ENCODE data around the gene MAGEA8. TPM values are rescaled to one million over a fixed set of nuclear protein-coding genes. Genes with fewer than 3 reads are reported as not detected.

The MAGEA8 gene, protein sequence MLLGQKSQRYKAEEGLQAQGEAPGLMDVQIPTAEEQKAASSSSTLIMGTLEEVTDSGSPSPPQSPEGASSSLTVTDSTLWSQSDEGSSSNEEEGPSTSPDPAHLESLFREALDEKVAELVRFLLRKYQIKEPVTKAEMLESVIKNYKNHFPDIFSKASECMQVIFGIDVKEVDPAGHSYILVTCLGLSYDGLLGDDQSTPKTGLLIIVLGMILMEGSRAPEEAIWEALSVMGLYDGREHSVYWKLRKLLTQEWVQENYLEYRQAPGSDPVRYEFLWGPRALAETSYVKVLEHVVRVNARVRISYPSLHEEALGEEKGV
- total RNA-seq, result not detected in 2 replicates

DNA sequence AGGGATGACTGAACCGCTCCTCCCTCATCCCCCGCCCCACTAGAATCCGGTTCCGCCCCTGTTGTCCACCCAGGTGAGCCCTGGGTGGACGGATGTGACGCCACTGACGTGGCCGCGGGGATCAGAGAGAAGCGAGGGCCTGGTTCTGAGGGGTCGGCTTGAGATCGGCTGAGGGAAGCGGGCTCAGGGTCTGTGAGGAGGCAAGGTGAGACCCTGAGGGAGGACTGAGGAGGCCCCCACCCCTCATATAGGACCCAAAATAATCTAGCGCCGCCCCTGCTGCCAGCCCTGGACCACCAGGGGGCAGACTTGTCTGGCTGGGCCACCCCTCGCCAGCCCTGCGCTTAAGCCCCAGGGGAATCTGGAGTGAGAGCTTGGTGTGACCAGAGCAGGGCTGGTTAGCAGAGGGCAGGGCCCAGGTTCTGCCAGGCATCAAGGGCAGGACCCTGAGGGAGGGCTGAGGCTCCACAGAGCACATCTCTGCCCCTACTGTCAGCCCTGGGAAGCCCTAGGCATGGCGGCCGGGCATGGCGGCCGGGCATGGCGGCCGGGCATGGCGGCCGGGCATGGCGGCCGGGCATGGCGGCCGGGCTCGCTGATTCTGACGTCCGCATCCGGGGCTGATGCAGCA lies at the start of gene MAGEA8:
Gene MAGEA8 (plus strand): TSS at position 103 of the 631 bp plus-strand sequence. CDS start 3,090 bp downstream, outside the sequence.

DNA sequence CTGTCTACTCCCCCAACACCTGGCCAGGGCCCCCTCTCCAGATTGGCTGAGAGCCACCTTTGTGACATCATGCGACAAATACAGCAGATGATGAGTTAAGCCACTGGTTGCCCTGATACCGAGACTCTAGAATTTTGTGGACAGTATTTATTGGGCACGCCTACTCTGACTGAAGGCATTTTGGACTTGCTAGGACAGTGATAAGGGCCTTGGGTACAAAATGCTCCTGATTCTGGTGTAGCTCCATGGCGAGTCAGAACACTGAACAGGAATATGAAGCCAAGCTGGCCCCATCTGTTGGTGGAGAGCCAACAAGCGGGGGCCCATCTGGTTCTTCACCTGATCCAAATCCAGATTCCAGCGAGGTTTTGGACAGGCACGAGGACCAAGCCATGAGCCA lies 48.4 kb downstream of the MAGEA8 start, which contains the start of gene HSFX4:
Gene HSFX4 (plus strand): TSS at position 174 of the 400 bp plus-strand sequence. CDS start 72 bp downstream, at position 246.

Other genes starting within 250 kb of the MAGEA8 start
- gene TMEM185A, start 249.4 kb upstream of the MAGEA8 start, total RNA-seq, result 10.2 and 11.0 TPM in 2 replicates
- not detected in 2 replicates for gene MAGEA11, start 169.1 kb upstream of the MAGEA8 start, total RNA-seq
- gene HSFX1, start 107.1 kb upstream of the MAGEA8 start, total RNA-seq, result 0.39 and 0.43 TPM in 2 replicates
- not detected in 2 replicates for gene MAGEA9, start 99.3 kb upstream of the MAGEA8 start, total RNA-seq
- gene HSFX4, start 48.4 kb downstream of the MAGEA8 start, total RNA-seq, result not detected in 2 replicates
- 18.8 and 20.0 TPM in 2 replicates for gene EOLA2, start 57.3 kb downstream of the MAGEA8 start, total RNA-seq

All from placental epithelial cell (primary cell).